Measurements from ENCODE around the gene GCKR.

GCKR gene, protein sequence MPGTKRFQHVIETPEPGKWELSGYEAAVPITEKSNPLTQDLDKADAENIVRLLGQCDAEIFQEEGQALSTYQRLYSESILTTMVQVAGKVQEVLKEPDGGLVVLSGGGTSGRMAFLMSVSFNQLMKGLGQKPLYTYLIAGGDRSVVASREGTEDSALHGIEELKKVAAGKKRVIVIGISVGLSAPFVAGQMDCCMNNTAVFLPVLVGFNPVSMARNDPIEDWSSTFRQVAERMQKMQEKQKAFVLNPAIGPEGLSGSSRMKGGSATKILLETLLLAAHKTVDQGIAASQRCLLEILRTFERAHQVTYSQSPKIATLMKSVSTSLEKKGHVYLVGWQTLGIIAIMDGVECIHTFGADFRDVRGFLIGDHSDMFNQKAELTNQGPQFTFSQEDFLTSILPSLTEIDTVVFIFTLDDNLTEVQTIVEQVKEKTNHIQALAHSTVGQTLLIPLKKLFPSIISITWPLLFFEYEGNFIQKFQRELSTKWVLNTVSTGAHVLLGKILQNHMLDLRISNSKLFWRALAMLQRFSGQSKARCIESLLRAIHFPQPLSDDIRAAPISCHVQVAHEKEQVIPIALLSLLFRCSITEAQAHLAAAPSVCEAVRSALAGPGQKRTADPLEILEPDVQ

DNA sequence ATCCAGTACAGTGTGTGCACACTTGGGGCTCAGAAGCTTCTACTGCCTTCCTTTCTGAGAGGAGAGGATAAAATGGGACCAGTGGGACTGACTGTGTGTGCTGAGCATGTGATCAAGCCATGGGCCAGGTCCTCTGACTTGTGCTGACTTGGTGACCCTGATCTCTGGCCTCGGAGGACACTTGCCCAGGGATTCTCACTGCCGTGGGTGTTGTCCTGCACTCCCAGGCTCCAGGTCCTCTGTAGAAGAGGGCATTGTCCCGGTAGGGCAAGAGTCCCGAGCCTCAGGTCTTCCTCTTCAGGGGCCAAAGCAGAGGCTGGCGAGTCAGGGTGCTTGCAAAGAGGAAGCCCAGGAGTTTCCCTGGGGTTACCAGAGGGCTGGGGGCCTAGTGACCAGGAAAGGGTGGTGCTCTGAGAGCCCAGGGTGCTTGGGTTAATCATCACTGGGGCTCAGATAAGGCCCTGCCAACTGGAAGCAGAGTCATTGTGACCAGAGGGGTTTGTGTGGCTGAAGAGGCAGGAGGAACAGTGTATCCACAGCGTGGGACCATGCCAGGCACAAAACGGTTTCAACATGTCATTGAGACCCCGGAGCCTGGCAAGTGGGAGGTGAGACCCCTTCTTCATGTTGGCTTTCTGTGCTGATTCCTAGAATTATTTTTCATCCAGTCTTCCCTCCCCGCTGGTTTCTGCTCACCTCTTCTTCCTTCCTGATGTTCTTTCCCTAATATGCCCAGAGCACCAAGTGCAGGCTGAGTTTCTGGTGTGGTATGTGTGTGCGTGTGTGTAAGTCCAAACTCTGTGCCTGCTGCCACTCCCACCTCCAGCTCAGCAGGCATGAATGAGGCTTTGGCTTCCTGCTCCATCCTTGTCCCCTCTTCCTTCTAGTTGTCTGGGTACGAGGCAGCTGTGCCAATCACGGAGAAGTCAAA, at the start of gene GCKR:
Gene GCKR (plus strand): TSS at position 483 of the 931 bp plus-strand sequence. CDS start 66 bp downstream, at position 549.
- no peak for DNase-seq (ENCODE audit: extremely low spot score, insufficient read length, low read depth)
- no peak for FAIRE-seq

DNA sequence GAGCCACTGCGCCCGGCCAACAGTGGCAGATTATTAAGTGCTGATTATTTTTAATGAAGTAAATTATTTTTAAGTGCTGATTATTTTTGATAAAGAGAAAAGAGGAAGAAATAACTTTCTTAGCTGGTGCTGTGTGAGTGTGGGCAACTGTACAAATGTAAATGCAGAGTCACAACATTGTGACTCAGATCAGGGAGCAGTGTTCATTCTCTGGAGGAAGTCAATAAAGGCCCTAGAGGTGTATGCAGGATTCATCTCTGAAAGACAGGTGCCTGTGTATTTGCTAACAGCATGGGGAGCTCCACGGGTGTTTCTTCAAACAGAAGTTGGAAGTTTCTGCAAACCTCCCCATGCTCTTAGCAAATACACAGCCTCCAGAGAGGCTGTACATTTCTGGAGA, 48.3 kb upstream of the GCKR start:
- no peak for FAIRE-seq
- DNase-seq (ENCODE audit: extremely low spot score, insufficient read length, low read depth): no peak

DNA sequence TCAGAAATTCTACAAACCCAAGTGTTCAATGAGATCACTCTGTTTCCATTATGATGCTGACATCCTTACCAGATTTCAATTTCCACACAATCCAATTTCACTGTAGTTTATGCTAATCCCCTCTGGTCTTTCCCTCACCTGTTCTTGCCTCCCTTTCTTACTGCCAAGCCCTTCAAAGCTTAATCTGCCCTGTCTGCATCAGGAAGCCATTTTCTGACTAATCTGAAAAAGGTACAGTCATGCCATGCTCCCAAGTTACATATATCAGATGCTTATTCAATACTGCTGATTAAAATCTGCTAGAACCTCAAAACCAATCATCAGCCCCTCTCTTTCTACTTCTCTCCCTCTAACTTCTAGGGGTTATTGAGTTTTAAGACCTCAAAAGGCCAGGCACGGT, 45.5 kb upstream of the GCKR start:
- FAIRE-seq: no peak
- DNase-seq (ENCODE audit: extremely low spot score, insufficient read length, low read depth): no peak

DNA sequence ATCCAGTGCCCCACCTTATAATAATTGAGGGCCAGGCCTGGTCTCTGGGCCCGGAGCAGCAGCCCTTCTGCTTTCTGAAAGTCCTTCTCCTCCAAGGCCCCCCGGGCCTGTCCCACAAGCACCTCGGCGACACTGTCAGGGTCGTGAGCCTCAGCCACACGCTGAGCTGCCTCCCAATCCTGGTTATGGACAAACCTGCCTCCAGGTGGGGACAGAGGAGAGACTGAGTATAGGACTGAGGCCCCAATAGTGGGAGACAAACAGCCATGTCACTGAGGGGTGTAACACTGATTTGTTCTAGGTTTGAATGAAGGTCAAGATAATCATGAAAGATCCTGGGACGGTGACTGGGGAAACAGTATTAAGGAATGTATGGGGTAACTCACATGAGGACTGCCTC, 42.7 kb upstream of the GCKR start:
- DNase-seq (ENCODE audit: extremely low spot score, insufficient read length, low read depth) (no peak), FAIRE-seq (no peak)

DNA sequence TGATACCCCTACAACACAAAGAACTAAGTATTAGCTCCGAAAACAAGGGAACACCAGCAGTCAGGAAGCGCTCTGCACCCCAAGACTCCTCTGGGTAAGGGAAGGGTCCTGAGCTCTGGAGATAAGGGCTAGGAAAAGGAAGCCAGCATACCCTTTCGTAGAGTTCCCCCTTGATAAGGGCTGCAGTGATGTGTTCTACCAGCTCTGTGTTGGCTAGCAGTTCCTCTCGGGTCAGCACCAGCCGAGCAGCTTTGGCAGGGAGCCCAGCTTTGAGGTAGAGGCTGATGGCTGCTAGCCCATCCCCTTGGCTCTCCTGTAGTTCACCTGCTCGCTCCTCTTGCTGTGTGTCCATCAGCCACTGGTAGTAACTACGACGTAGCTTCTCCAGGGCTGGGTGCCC, 35.5 kb upstream of the GCKR start:
- FAIRE-seq: no peak
- no peak for DNase-seq (ENCODE audit: extremely low spot score, insufficient read length, low read depth)

DNA sequence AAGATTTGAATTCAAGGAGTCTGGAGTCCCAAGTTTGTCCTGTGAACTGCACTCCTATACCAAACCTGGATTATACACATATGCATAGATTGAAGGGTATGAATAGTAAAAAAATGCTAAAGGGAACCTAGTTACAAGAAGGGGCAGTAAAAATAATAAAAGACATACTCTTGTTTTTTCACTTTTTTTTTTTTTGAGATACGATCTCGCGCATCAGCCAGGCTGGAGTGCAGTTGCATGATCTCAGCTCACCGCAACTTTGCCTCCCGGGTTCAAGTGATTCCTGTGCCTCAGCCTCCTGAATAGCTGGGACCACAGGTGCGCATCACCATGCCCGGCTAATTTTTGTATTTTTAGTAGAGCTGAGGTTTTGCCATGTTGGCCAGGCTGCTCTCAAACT, 32.2 kb upstream of the GCKR start:
- no peak for FAIRE-seq
- DNase-seq (ENCODE audit: extremely low spot score, insufficient read length, low read depth): no peak

DNA sequence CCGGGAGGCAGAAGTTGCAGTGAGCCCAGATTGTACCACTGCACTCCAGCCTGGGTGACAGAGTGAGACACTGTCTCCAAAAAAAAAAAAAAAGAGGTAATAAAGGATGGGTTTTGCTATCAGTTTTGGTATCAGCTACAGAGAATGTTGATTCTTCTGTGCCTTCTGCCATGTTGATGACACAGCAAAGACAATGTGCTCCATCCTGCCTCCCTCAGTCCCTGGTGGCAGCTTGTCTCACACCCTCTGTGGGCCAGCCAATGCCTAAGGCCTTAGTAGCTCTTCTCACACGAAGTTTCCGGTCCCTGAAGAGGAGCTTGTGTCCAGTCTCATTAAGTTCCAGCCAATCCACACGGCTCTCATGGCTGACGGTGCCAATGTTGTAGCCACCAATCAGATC, 24.7 kb upstream of the GCKR start:
- DNase-seq (ENCODE audit: extremely low spot score, insufficient read length, low read depth): no peak
- FAIRE-seq: no peak

DNA sequence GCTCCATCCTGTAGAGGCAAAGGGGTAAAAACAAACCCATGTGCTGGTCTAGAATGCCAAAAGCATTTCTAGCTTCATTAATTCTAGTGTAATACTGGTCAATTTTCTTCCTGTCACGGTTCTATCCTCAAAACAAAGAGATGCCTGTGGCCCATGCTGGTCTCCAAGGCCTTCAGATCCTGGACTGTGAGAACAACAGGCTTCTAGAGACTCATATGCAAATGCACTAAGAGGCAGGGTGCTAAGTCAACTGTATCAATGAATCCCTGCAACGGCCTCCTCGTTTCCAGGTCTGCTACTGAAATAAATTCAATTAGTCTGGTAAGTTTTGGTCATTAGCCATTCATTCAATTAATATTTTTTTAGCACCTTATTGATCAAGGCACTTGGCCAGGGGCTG, 11.1 kb upstream of the GCKR start:
- DNase-seq (ENCODE audit: extremely low spot score, insufficient read length, low read depth): no peak
- FAIRE-seq: no peak

DNA sequence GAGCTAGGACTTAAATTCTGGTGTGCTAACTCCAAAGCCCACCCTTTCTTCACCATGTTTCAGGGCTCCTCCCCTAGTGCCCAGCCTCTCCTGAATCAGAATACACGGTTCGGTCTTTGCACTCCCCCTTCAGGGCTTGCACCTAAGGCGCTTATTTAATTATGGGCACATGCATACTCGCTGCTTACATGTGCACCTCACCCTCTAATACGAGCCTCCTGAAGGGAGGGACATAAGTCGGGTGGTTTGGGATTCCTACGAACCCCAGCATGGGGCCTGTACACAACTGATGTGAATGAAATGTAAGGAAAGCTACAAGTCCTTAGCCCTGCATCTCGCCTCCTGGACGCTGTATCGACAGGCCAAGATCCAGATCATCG, 7.5 kb upstream of the GCKR start:
- FAIRE-seq (no peak), DNase-seq (ENCODE audit: extremely low spot score, insufficient read length, low read depth) (no peak)

DNA sequence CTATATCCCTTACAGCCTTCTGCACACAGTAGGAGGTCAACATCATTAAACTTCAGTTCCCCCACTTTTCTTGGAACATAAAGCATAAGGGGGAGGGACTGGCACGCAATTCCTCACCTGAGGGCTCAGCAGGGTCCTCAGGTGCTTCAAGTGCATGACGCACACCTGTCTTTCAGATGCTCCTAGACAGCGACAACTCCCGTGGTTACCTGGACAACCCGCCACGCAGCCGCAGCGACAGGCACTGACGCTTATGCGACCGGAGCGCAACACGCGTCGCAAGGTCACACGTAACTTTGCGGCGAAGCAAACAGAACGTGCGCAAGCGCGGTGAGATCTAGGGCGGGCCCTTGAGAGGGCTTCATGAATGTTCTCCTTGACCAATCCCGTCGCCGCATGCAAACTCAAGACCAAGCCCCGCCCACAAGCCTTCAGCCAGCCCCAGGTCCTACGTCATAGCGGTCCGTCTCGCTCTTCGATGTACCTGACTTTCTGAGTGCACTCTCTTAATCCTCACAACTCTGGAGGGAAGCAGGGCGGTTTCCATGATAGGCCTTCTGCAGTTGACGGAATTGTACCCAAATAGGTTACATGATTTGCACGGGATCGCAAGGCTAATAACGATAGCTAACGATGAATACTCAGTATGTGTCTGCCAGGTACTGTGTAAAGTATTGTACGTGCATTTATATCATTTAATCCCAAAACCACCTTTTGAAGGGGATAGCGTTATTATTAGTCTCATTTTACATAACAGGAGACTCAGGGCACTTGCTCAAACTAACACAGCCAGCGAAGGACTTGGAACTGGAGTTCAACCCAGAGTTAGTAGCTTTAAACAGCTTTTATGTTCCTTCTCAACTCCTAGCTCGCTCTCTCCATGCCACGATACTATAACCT, 6.9 kb upstream of the GCKR start, which contains the start of gene IFT172:
Gene IFT172 (minus strand): TSS at position 246 of the 900 bp plus-strand sequence. CDS start 90 bp downstream, at position 156.
- FAIRE-seq (peak; percentile 99), DNase-seq (ENCODE audit: extremely low spot score, insufficient read length, low read depth) (peak; percentile 91)

DNA sequence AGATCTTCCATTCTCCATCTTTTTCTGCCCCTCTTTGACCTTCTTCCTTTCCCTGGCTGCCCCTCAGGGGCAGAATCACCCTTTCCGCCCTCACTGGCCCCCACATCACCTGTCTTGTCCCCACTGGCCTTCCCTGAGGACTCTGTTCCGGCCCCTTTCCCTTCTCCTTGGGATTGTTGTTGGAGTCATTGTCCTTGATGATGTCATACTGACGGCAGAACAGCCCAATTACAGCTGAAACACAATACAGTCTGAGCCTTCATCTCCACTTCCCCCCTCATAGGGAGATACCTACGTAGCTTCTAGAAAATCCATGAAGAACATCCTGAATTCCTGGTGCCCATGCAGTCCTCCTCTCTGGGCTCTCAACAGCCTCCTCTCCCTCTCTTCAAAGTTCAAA, 4.1 kb upstream of the GCKR start:
- DNase-seq (ENCODE audit: extremely low spot score, insufficient read length, low read depth) (no peak), FAIRE-seq (no peak)

DNA sequence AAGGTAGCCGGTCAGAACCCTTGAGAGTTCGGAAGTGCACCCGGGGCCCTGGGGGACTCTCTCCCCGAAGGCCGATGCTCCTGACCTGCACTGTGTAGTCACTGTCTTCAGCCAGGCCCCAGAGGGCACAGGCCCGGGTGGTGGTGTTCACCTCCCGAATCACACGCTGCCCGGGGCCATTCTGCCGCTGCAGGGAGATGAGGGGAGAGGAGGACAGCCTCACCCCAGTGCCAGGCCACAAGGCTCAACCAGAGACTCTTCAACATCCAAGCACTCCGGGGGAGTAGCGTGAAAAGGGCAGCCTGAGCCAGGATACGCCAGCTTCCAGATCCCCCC, 2.7 kb upstream of the GCKR start:
- no peak for DNase-seq (ENCODE audit: extremely low spot score, insufficient read length, low read depth)
- FAIRE-seq: no peak

DNA sequence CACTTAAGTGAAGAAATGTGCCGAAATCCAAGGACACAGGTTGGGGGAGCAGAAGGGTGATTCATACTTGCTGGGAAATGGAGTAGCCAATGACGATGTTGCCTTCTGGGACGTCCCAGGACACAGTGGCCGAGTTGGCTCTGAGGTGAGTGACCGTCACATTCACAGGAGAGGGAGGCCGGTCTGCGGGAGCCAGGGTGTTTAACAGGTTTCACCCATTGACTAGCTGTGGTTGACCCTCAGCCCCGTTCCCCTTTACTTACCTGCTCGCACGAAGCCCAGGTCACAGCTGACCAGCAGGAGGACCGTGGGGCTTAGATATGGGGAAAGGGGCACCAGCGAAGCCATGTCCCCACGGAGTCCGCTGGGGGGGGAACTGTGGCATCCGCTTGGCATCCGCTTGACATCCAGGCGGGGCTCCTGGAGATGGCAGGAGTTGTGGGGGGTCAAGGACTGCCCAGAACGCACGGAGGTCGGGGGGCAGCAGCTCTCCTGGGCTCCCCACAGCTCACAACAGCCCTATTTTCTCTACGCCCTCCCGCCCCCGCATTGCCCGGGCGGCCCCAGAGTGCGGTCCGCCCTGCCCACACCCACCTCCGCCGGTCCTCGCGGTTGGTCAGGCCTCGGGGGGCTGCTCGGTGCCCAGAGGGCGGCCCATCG, 2.2 kb upstream of the GCKR start:
- no peak for FAIRE-seq
- no peak for DNase-seq (ENCODE audit: extremely low spot score, insufficient read length, low read depth)

DNA sequence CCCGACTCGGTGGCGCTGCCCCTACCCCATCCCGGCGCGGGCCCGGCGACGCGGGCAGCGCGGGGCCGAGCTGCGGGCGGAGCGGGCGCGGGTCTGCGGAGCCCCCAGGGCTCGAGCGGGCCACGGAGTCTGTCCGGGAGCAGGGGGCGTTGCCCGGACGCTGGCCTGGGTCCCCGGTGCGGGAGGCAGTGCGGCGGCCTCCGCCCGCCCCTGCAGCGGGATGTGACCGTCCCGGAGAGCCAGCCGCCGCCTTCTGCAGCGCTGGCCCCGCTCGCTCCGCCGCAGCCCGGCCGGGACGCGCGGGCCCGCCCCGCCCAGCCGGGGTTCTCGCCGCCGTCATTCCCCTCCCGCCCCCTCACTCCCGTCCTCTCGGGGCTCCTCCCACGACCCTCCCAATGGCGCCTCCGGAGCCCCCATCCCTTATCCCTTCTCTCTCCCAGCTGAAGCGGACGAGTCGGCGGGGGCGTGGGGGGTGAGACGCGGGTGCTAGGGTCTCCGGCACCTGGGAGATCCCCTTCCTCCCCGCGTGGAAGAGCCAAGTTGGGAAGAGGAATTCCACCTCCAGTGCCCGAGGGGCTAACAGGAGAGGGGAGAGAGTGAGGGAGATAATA, 1.6 kb upstream of the GCKR start, which contains the start of gene FNDC4:
Gene FNDC4 (minus strand): TSS at position 257 of the 611 bp plus-strand sequence. CDS start 521 bp downstream, outside the sequence.
- FAIRE-seq: no peak

DNA sequence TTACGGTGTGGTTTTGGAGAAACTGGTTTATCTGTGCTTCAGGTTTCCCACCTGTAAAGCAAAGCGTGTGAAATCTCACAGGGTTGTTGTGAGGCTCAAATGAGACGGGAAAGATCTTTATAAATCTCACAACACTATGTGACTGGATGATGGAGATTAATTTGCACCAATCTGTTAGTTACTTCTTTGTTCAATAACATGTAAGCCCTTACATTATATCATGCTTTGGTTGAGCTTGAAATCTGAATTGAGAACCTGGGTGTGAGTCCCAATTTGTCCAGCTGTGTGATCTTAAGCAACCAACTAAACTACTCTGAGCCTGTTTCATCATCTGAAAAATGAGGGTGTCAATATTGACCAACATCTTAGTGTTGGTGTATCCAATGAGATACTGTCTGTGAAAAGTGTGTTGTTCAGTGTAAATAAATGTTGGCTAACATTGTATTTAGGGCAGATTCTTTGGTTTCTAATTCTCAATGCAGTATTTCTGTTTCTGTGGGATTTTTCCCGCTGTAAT, 741 bp upstream of the GCKR start:
- no peak for DNase-seq (ENCODE audit: extremely low spot score, insufficient read length, low read depth)
- no peak for FAIRE-seq

More for the DNA sequence above, 1.6 kb upstream of the GCKR start, which contains the start of gene FNDC4:
- no peak for DNase-seq (ENCODE audit: extremely low spot score, insufficient read length, low read depth)

DNA sequence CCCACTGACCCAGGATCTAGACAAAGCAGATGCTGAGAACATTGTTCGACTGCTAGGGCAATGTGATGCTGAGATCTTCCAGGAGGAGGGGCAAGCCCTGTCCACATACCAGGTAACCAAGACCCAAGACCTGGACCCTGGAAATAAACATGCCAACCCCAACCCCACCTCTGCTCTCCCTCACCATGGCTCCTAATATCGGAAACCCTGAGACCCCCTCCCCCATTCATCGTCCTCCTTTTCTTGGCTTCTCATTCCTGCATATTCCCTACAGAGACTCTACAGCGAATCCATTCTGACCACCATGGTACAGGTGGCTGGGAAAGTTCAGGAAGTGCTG, 619 bp downstream of the GCKR start:
- FAIRE-seq (no peak), DNase-seq (ENCODE audit: extremely low spot score, insufficient read length, low read depth) (no peak)

DNA sequence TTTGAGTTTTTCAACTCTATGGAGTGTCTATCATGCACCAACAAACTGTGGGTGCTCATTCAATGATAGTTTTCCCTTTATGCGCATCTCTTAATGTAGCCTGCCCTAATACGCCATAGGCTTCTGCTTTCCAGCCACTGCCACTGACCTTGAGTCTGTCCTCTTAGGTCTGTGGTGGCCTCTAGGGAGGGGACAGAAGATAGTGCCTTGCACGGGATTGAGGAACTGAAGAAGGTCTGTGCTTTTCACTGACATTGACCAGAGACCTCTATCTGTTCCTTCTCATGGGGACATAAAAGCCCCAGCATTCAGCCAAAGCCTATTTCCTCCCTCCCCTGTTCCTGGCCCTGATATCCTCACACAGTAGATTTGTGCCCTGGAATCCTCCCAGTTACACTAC, 2.3 kb downstream of the GCKR start:
- DNase-seq (ENCODE audit: extremely low spot score, insufficient read length, low read depth) (no peak), FAIRE-seq (no peak)

DNA sequence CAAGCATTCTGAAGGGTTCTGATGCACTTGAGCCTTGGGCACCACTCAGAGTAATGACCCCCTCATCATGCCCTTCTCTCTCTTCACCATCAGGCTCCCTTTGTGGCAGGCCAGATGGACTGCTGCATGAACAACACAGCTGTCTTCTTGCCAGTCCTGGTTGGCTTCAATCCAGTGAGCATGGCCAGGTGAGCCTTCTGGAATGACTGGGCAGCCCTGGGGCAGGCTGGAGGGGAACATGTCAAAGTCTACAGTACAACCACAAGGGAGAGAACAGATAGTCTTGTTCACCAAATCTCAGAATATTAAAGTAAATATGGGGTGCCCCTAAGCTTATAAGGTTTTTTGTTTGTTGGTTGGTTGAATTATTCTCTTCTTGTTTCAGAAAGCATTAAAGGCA, 4.4 kb downstream of the GCKR start:
- DNase-seq (ENCODE audit: extremely low spot score, insufficient read length, low read depth): no peak
- no peak for FAIRE-seq

DNA sequence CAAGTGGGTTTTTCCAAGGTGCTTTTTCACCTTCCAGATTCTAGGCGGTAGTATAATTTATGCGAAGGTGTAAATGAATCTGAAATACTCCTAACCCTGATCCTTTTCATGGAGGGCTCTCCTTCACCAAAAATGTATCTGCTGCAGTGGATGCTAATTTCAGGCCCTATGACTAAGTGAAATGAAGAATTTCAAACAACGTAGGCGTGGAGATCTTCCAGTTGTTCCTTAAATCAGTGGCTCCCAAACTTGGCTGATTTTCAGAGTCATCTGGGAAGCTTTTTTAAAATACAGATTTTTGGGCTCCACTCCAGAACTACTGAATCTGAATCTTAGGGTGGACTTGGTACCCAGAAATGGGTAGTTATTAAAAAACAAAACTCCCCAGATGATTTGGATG, 5.5 kb downstream of the GCKR start:
- DNase-seq (ENCODE audit: extremely low spot score, insufficient read length, low read depth) (no peak), FAIRE-seq (no peak)

Data from GM18507 (cell line).